Endothelial cell of umbilical vein (primary cell): Measurements from ENCODE around the gene CEP43.

Experiments
- EZH2 ChIP-seq: IDR thresholded peaks from 2 replicates; pipeline ENCODE4 v1.6.1; 2012; ENCODE audit warnings: borderline replicate concordance, low read depth, mild to moderate bottlenecking, moderate library complexity, low read length, inconsistent platforms; ENCODE audit not compliant: severe bottlenecking
- TF ChIP-seq, protein P1 (sequence below), 2 donors: IDR thresholded peaks; 1 replicate in 1 of 2; 2 replicates in 1 of 2; pipeline ENCODE4 v1.5.1; 2011; ENCODE audit warnings: low read length in 2 of 2, mild to moderate bottlenecking in 2 of 2, moderate library complexity in 2 of 2, control low read depth in 1 of 2, inconsistent platforms in 1 of 2, low read depth in 1 of 2; ENCODE audit not compliant: insufficient read depth in 1 of 2; ENCODE audit errors: extremely low read depth in 1 of 2

DNA sequence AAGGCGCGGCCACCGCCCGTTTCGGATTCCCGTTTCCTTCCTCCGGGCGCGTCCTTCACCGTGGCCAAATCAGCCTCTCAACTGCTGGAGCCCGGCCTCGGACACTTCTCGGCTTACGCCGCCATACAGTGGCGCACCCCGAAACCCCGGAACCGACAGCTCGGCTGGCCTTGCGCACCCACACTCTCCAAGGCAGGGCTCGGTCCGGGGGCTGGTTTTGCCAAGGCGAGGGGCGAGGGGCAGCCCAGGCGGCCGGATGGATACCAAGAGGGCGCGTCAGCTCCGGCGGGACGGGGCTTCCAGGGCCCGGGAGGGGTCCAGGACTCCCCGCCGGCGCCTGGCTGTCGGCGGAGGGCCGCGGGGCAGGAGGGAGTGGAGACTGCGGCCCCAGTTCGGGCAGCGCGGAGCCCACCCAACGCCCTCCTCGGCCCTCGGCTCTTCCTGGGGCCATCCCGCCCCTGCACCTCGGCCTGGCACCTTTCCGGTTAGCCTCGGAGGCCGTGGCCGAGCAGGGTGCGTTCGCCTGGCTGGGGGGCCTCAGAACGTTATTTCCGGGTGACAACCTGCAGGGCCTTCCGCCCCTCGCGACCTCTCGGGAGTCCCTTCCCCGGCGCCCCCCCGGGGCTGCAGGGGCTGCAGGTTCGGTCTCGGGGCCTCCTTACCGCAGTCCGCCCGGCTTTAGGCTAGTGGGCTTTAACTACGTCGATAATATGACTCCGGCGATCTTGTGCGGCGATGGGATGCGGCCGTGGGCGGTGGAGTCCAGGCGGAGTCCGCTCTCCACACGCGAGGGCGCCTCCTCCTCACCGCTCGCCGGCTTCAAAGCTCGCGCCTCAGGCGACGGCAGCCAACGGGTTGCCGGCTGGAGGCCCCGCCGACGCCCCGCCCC is 697 bp upstream of the CEP43 start:
- TF ChIP-seq EZH2: no peak
- TF ChIP-seq, protein P1, sequence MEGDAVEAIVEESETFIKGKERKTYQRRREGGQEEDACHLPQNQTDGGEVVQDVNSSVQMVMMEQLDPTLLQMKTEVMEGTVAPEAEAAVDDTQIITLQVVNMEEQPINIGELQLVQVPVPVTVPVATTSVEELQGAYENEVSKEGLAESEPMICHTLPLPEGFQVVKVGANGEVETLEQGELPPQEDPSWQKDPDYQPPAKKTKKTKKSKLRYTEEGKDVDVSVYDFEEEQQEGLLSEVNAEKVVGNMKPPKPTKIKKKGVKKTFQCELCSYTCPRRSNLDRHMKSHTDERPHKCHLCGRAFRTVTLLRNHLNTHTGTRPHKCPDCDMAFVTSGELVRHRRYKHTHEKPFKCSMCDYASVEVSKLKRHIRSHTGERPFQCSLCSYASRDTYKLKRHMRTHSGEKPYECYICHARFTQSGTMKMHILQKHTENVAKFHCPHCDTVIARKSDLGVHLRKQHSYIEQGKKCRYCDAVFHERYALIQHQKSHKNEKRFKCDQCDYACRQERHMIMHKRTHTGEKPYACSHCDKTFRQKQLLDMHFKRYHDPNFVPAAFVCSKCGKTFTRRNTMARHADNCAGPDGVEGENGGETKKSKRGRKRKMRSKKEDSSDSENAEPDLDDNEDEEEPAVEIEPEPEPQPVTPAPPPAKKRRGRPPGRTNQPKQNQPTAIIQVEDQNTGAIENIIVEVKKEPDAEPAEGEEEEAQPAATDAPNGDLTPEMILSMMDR (IDR thresholded peaks at IDR 0.05; ENCODE audit: extremely low read depth in 1 of 2, insufficient read depth in 1 of 2, low read depth in 1 of 2, low read length in 2 of 2): no peak
